Ramos (cell line): ENCODE data around the gene HABP2.

ENCODE experiments used
- in situ Hi-C: fragments of 300-500 bp; cut with MboI; formaldehyde crosslinking; loops from one replicate; pipeline ENCODE4 v1.14.3; 2022; ENCODE audit warnings: low sequenced_read_pairs; ENCODE audit not compliant: unreplicated experiment

Gene HABP2

GRCh38 chr10:113621799-113622198, 68.9 kb downstream of the HABP2 start:
- in situ Hi-C loops, result no loop called here

DNA sequence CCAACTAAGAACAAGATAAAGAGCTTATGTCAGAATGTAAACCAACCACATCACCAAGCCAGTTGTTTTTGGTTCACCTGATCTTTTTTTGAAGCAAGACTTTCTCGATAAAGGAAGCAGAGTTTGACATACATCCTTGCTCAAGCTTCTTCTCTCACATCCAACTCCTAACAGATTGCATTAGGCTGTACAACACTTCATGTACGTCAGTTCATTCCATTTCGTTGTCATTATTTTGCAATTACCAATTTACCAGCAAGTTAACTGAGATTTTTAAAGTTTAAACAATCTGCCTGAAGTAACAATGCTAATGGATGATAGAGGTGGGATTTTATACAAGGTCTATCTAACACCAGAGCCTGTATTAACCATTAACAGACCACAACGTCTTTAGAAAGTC, 70.0 kb downstream of the HABP2 start:
- in situ Hi-C loops, result no loop called here

GRCh38 chr10:113625461-113626186, 72.8 kb downstream of the HABP2 start:
- in situ Hi-C loops, result no loop called here

DNA sequence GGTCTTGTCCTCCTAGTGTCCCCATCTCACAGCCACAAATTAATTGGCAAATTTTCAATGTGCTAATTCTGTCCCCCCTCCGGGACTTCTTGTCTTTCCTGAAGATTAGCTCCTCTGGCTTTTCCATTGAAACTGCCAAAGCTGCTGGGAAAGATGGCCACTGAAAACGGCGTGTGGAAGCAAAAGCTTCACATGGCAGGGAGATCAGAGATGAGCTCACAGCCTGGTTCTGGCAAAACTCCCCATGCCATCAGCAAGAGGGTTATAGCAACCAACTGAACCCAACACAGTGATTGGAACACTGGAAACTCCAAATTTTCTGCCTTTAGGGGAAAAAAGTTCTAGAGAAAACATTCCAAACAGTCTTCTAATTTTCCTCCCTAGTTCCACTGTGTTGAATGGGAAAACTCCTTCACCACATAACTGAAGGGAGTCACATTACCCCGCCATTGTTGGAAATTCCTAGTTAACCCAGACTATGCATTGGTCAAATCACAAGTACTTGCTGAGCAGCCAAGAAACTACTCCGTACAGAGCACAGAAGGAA, 74.0 kb downstream of the HABP2 start:
- in situ Hi-C loops, result no loop called here

DNA sequence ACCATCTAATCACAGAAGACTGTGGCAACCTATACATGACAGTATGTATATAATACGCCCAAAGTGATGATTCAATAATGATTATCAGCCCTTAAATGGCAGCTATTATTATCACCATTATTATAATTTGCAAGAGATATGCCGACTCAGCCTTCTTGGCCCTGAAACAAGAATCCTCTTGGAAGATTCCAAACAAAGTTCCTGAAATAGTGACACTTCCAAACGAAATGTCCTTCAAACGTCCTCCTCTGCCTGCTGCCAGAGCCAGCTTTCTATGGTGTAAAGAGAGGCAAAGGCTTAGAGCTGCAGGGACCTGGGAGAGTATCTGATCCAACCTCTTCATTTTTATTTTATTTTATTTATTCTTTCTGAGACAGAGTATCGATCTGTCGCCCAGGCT, 75.0 kb downstream of the HABP2 start:
- in situ Hi-C loops, result no loop called here

DNA sequence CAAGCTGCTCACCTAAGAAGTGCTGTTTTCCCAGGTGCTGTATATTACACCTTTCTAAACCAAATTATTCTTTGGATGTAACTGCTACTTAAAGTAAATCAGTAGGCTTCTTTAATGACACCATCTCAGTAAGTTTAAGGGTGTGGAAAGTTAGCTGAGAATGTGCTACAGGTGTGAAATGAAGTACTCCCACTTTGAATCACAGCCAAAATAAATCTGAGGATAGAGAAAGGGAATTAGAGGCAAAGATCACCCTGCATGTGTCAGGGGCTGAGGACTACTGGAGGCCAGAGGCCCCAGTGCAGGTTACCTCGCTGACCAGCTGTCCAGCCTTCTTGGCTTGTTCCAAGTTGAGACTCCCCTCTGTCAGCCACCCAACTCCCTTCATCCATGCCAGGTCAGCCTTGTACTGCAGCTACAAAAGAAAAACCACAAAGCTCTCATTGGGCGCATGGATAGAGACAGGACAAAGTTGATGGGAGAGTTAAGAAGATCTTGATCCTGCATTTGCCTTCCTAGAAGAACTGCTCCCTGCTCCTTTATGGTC, 75.8 kb downstream of the HABP2 start:
- in situ Hi-C loops, result no loop called here

DNA sequence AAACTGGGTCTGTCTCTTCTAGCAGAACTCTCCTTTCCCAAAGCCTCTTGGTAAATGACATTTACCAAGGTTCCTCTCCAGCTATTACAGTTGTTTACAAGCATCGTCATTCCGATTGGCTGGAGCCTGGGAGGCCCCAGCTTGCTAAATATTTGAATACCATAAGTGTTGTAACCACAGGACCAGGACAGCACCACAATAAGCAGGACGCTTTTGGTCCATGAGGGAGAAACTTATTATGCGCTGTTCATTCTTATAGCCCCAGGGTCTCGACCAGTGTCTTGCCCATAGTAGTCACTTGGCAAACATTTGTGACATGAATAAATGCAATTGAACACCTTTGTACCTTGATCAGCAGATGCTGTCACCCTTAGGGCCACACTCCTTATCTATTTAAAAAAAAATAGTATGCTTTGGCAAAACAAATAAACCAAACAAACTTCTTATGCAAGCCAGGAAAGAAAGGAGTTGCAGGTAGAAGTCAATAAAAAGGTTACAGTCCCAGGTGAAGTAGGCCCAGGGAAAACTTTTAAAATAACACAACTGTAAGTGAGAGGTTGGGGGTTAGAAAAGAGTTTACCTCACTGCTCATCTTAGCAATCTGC, 78.2 kb downstream of the HABP2 start:
- in situ Hi-C loops, result no loop called here

GRCh38 chr10:113631684-113632367, 79.0 kb downstream of the HABP2 start:
- in situ Hi-C loops, result no loop called here
